Muscle layer of colon (tissue), 2 donors: ENCODE results near the gene CARMIL3.
"Not testable (repeated sequence)": the region's sequence is repeated elsewhere in the genome, so short reads cannot be mapped to it uniquely, and the experiment has no call there.

ENCODE experiments used
- H3K27ac ChIP-seq: one replicate; pipeline ENCODE4 v1.7.0; 2013; ENCODE audit warnings: low read depth, mild to moderate bottlenecking, low read length, moderate library complexity
- H3K27me3 ChIP-seq, 2 donors: one replicate each; pipeline ENCODE4 v1.7.0; 2013; ENCODE audit warnings: low read length in 2 of 2, mild to moderate bottlenecking in 2 of 2; ENCODE audit not compliant: insufficient read depth in 2 of 2, control insufficient read depth in 1 of 2
- H3K36me3 ChIP-seq: one replicate; pipeline ENCODE4 v1.7.0; 2013; ENCODE audit warnings: mild to moderate bottlenecking, low read length; ENCODE audit not compliant: insufficient read depth
- H3K4me1 ChIP-seq: one replicate; pipeline ENCODE4 v1.7.0; 2013; ENCODE audit warnings: mild to moderate bottlenecking, low read length; ENCODE audit not compliant: insufficient read depth
- H3K4me3 ChIP-seq, 2 donors: one replicate each; pipeline ENCODE4 v1.7.0; 2013; ENCODE audit warnings: low read length in 2 of 2, low read depth in 1 of 2, mild to moderate bottlenecking in 1 of 2, moderate library complexity in 1 of 2
- H3K9ac ChIP-seq: one replicate; pipeline ENCODE4 v1.7.0; 2013; ENCODE audit warnings: low read length
- H3K9me3 ChIP-seq: one replicate; pipeline ENCODE4 v1.7.0; 2013; ENCODE audit warnings: mild to moderate bottlenecking, low read length
- donor health status: abdominal sarcoma.
- donor health status: Adenocarcinoma of cecum.

The CARMIL3 gene

DNA sequence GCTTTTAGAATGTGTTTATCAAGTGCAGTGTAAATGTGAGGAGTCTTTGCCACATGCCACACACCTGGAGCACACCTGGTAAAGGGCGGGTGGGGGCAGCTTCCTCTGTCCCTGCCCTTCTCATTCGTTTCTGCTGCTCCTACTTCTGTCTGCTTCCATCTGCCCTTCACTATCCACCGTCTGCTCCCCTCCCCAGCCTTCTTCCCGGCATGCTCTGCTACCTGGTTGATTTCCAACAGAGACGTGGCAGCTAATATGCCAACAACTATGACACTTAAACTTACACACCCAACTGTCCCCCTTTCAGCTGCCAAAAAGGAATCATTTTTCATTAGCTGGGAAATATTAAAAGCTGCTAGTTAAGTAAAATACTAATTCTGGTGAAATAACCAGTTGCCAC, 9.1 kb upstream of the CARMIL3 start:
- no peaks in the 10 kb centered on the region for H3K9me3 ChIP-seq
- no peaks in the 10 kb centered on the region for H3K4me1 ChIP-seq
- no peak overlapping the region for H3K9ac ChIP-seq
- H3K27me3 ChIP-seq = no peaks in the 10 kb centered on the region
- no peak overlapping the region for H3K27ac ChIP-seq
- no peaks in the 10 kb centered on the region for H3K36me3 ChIP-seq
- H3K4me3 ChIP-seq = no peak overlapping the region

DNA sequence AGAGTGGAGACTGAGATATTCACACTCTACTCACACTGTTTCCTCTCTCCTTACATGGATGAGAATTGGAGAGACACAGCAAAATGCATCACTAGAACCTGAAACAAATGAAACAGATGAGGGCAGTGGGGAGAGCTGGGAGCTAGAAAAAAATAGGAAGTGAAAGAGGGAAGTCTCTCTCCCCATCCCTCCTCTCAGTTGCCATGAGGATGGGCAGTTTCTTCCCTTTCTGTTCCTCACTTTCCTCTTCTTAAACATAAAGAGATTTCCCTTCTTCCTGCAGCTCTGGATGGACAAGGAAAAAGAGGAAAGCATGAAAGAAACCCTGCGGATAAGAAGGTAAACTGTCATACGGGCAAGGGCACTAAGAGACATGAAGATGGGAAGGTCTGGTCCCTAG, 2.8 kb upstream of the CARMIL3 start:
- H3K9ac ChIP-seq, H3K27ac ChIP-seq, H3K36me3 ChIP-seq, H3K9me3 ChIP-seq, H3K4me3 ChIP-seq, H3K4me1 ChIP-seq, H3K27me3 ChIP-seq: not testable (repeated sequence)

DNA sequence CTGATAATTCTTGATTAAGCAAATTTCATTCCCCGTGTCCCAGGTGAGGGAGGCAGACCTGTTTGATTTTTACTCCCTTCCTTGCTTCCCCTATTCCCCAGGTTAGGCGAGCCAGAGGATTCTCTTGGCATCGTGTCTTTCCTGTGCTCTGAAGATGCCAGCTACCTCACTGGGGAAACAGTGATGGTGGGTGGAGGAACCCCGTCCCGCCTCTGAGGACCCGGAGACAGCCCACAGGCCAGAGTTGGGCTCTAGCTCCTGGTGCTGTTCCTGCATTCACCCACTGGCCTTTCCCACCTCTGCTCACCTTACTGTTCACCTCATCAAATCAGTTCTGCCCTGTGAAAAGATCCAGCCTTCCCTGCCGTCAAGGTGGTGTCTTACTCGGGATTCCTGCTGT, 1.1 kb upstream of the CARMIL3 start:
- H3K36me3 ChIP-seq, H3K9me3 ChIP-seq, H3K27ac ChIP-seq, H3K4me3 ChIP-seq, H3K27me3 ChIP-seq, H3K9ac ChIP-seq, H3K4me1 ChIP-seq: not testable (repeated sequence)

DNA sequence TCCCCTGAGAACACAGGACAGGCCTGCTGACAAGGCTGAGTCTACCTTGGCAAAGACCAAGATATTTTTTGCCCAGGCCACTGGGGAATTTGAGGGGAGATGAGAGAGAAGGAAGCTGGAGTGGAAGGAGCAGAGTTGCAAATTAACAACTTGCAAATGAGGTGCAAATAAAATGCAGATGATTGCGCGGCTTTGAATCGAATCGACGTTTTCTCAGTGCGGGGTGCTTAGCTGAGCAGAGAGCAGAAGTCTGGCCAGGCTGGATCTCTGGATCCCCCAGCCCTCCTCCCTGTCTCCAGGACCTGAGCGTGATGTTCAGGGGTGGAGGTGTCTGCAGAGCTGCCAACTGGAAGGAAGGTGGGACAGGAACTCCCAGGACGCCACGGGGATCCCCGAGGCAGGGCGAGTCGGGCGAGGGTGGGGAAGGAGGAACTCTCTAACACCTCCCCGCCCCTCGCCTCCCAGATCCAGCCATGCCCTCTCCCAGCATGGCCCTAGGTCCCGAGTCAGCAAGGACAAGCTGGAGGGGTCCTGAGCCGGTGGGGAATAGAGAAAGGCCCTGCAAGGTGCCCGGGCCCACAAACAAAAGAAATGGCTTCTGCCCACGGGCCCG, 527 bp upstream of the CARMIL3 start:
- H3K4me3 ChIP-seq = peak overlapping the region; percentile 33 to 58
- peak overlapping the region; percentile 66 for H3K27ac ChIP-seq
- no peaks in the 10 kb centered on the region for H3K9me3 ChIP-seq
- peaks cover 7% of the 10 kb centered on the region for H3K4me1 ChIP-seq
- H3K36me3 ChIP-seq = no peaks in the 10 kb centered on the region
- peaks cover 0 to 6% of the 10 kb centered on the region in 2 donors for H3K27me3 ChIP-seq
- no peak overlapping the region for H3K9ac ChIP-seq

DNA sequence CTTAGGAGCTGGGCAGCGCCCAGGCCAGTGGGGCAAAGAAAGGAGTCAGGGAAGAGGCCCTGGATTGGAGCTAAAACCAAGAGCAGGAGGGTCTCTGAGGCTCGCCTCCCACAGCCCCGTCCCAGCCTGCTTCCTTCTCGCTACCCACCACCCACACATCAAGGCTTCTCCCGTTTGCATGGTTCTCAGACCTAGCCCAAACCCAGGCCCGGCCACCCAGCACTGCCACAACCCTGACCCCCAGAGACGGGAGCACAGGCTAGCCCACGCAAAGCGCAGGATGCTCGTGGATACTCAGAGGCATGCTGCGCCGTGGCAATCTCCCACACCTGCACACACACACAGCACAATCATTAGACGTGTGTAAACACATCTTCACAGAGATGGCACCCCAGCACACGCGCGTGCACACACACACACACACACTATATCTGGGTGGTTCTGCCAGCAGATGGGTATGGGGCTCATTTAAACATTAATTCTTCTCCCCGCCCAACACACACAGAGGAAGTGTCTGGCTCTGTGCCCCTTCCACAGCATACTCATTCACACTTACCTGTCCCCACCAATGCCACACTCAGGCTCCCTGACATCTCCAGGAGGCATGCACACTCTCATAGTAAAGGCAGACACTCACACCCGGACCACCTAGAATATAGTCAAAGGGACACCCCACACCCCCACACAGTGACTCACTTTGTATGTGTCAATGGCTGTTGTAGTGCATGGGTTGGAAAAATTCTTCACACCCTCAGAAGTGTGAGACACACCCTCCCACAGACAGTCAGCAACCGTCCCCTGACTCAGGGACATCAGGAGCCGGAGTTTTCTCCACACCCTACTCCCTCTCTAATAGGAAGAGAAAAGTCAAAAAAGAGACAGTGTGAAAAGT, 1.1 kb downstream of the CARMIL3 start:
- no peak overlapping the region for H3K27ac ChIP-seq
- no peak overlapping the region for H3K9ac ChIP-seq
- H3K9me3 ChIP-seq = no peaks in the 10 kb centered on the region
- peak overlapping the region; percentile 33 to 58 for H3K4me3 ChIP-seq
- peaks cover 0 to 6% of the 10 kb centered on the region in 2 donors for H3K27me3 ChIP-seq
- peaks cover 7% of the 10 kb centered on the region for H3K4me1 ChIP-seq
- no peaks in the 10 kb centered on the region for H3K36me3 ChIP-seq

DNA sequence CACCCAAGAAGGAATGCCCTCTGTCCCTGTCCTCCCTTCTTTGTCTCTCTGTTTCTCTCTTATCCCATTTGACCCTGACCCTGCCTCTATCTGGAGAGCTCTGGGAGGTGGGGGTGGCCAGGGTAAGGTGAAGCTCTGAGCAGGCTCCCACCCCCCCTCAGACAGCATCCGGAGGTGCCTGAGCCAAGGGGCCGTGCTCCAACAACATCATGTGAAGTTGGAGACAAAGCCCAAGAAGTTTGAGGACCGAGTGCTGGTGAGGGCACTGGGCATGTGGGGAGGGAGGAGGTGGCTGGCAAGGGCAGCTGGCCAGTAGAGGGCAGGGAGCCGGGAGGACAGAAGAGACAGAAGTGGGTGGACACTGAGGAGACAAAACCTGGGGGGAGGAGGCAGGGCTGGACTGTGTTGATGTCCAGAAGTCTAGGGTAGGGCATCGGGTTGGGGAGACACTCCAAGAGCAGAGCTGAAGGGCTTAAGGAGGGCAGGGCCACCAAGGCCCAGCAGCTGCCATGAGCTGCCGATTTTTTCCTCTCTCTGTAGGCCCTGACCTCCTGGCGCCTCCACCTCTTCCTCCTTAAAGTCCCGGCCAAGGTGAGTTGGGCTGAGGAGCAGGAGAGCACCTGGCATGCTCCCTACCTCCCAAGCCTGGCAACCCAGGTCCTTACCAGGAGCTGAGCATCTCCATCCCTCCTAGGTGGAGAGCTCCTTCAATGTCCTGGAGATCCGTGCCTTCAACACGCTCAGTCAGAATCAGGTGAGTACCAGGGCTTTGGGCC, 1.9 kb downstream of the CARMIL3 start:
- peaks cover 0 to 6% of the 10 kb centered on the region in 2 donors for H3K27me3 ChIP-seq
- H3K4me1 ChIP-seq = peaks cover 7% of the 10 kb centered on the region
- H3K9ac ChIP-seq = no peak overlapping the region
- H3K4me3 ChIP-seq = no peak overlapping the region
- no peaks in the 10 kb centered on the region for H3K9me3 ChIP-seq
- H3K27ac ChIP-seq = no peak overlapping the region
- H3K36me3 ChIP-seq = no peaks in the 10 kb centered on the region

DNA sequence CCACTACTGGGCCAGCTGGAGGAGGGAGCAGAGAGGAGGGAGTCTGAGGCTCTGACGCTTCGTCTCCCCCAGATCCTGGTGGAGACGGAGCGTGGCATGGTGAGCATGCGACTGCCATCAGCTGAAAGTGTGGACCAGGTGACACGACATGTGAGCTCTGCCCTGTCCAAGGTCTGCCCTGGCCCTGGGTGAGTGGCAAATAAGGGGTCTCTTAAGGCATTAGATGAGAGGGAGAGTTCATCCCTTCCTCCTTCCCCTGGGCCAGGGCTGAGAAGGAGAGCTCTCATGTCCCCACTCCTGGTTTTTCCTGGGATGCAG, 2.5 kb downstream of the CARMIL3 start:
- Histone ChIP-seq H3K9ac (no peak overlapping the region), H3K4me1 (peaks cover 7% of the 10 kb centered on the region), H3K4me3 (no peak overlapping the region), H3K36me3 (no peaks in the 10 kb centered on the region), H3K27ac (no peak overlapping the region), H3K27me3 (peaks cover 0 to 6% of the 10 kb centered on the region in 2 donors), H3K9me3 (no peaks in the 10 kb centered on the region)

DNA sequence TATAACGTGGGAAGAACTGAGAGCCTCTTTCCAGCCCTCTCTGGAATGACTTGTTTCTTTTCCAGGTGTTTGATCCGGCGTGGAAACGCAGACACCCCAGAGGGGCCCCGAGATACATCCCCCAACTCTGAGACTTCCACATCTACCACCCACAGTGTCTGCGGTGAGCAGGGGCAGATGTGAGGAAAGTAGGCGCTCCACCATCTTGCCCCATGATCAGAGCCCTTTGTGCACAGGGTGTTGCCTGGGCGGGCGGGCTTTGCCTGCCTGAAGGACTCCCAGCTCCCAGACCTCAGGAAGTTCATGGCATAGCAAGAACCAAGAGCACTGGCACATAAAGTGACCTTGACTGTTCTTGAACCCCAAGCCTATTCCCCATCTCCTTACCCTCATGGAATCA, 2.8 kb downstream of the CARMIL3 start:
- Histone ChIP-seq H3K9me3 (no peaks in the 10 kb centered on the region), H3K27me3 (peaks cover 0 to 6% of the 10 kb centered on the region in 2 donors), H3K9ac (no peak overlapping the region), H3K4me3 (no peak overlapping the region), H3K4me1 (peaks cover 7% of the 10 kb centered on the region), H3K27ac (no peak overlapping the region), H3K36me3 (no peaks in the 10 kb centered on the region)

DNA sequence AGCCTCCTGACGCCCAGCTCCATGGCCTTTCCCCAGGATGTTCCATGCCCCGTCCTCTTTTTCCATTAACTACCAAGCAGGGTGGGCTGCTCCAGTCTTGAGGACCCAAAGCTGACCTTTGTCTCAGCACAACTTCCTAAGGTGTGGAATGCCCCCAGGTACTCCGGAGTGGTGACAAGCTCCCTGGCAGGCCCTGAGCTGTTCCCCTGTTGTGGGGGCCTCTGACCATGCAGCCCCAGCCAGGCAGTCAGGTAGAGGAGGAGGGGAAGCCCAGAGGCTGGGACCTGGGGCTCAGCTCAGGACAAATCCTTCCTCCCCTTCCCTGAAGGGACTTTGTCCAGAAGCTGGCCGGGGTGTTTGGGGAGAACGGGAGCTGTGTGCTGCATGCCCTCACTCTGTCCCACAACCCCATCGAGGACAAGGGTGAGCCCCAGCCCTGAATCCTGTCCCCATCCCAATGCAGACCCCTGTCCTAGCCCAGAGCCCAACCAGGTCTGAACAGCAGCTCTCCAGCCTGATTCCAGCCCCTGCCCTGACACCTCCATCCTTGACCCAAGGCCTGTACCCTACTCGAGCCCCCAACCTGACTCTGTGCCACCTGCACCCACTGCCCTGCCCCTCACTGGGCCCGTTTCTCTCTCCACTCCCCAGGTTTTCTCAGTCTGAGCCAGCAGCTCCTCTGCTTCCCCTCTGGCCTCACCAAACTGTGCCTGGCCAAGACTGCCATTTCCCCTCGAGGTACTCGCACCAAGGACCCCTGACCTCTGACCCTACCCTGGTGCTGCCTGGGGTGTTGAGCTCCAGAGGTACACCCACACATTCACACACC, 4.4 kb downstream of the CARMIL3 start:
- Histone ChIP-seq H3K4me3 (no peak overlapping the region), H3K4me1 (peaks cover 7% of the 10 kb centered on the region), H3K9ac (no peak overlapping the region), H3K36me3 (no peaks in the 10 kb centered on the region), H3K27me3 (peaks cover 0 to 6% of the 10 kb centered on the region in 2 donors), H3K27ac (no peak overlapping the region), H3K9me3 (no peaks in the 10 kb centered on the region)

DNA sequence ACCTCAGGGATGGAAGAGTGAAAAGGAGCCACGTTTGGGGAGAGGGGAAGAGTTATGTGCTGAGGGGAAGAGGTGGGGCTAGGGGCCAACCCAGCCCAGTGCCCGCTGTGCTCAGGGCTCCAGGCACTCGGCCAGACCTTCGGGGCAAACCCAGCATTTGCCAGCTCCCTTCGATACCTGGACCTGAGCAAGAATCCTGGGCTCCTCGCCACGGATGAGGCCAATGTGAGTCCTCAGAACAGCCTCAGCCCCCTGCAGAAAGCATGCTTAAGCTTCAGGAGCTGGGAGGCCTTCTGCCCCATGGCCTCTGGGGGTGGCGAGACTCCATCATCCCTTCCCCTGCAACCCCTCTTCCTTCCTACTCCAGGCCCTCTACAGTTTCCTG, 5.0 kb downstream of the CARMIL3 start:
- Histone ChIP-seq H3K27me3 (peaks cover 0 to 6% of the 10 kb centered on the region in 2 donors), H3K4me1 (peaks cover 7% of the 10 kb centered on the region), H3K4me3 (no peak overlapping the region), H3K27ac (no peak overlapping the region), H3K9me3 (no peaks in the 10 kb centered on the region), H3K9ac (no peak overlapping the region), H3K36me3 (no peaks in the 10 kb centered on the region)

DNA sequence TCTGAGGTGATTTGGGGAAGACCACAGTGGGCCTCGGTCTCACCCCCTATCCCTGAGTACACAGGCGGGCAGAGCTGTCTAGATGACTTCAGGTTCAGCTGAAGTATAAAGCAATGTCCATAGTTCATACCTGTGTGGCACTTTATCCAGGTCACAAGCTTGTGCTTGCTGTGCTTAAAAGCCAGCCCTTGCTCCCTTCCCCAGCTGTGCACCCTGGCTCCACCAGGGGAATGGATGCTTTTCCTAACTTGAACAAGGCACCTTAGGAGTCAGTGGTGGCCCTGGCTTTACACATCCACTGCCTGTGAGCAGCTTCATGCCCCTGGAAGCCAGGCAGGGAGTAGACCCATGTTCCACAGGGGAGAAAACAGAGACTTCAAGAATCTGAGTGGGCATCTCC, 5.5 kb downstream of the CARMIL3 start:
- Histone ChIP-seq H3K4me3 (no peak overlapping the region), H3K9me3 (no peaks in the 10 kb centered on the region), H3K27me3 (peaks cover 0 to 6% of the 10 kb centered on the region in 2 donors), H3K36me3 (no peaks in the 10 kb centered on the region), H3K27ac (no peak overlapping the region), H3K4me1 (peaks cover 5% of the 10 kb centered on the region), H3K9ac (no peak overlapping the region)
